A204.1 (cell line): ENCODE data around the gene PRRT4.

Experiments used
- FAIRE-seq: peaks from 2 replicates; lab custom pipeline; 2012; peaks lifted over from hg19 to GRCh38; lab: Jason Lieb, UNC

Gene PRRT4

GRCh38 chr7:128394904-128395496 lies 33.5 kb upstream of the PRRT4 start:
- no peak for FAIRE-seq

DNA sequence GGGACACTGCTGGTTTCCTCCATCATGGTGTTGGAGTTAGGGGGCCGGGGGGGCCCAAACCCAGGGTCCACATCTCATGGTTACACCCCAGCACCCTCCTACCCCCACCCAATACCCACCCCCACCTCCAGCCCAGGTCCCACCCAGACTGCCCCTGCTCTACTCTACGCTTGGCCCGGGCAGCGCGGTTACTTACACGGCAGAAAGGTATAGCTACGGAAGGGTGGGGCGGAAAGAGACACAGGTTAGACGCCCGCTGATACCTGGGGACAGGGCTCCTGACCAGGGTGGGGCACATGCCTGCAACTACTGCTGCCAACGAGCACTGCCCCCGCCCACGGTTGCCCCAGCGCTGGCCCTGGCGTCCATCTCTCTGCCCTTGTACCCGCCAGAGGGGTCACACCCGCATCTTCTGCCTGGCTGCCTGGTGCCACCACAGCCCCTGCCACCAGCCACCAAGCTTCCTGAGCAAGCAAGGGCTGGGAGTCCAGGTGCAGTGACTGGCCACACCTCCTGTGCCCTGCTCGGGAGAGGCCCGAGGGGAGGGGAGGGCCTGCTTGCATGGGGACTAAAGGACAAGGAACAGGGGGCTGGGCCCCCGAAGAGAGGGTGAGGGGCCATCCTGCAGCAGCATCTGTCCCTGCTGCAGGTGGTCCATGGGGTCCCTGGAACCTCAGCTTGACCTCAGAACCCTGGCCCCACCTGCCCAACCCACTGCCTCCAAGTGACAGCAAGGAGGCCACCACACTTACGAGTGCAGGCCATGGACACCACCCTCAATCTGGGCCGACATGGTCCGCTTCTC lies 32.2 kb upstream of the PRRT4 start:
- no peak for FAIRE-seq

GRCh38 chr7:128392446-128393327 lies 31.2 kb upstream of the PRRT4 start:
- no peak for FAIRE-seq

DNA sequence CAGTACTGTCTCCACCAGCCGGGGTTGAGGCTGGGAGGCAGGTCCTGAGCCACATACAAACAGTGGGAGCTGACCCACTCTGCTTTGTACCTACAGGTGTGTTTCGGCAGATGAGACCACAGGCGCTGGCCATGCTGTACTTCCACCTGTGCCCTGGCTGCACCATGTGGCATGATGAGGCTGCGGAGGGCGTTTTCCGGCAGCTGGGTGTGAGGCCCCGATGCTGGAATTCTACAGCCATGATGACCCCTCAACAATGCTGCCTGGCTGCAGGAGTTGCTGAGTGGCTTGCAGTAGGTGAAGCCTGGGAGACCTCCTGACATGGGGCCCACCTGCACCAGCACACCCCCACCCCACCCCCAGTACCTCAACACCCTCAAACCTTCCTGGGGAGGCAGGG lies 30.3 kb upstream of the PRRT4 start:
- no peak for FAIRE-seq

DNA sequence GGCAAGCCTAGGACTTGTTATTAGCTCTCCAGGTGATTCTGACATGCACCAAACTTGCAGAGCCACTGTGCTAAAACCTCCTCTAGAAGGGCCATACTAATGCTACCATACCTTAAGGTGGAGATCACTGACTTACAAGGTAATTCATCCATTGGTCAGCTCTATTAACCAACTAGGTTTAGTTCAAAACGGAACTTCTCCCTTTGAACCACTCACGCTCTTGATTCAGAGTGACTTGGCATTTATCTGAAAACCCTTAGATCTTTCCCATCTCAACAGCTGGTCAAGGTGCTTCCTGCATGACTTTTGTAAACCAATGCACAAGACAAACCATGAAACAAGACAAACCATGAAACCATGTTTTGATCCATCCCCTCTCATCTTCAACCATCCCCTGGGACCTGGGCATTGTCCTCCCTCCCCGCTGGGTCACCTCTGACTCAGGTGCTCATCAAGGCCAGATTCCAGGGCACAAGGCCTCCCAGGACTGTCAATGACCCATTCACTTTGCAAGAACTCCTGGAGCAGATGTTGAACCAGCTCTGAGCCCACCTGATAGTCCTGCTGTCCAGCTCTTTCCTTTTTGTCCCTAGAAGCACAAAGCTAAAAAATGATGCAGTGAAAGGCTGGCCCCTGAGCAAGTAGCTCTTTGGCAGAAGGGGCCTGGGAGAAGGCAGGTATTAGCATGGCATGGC lies 29.5 kb upstream of the PRRT4 start:
- FAIRE-seq, result no peak

DNA sequence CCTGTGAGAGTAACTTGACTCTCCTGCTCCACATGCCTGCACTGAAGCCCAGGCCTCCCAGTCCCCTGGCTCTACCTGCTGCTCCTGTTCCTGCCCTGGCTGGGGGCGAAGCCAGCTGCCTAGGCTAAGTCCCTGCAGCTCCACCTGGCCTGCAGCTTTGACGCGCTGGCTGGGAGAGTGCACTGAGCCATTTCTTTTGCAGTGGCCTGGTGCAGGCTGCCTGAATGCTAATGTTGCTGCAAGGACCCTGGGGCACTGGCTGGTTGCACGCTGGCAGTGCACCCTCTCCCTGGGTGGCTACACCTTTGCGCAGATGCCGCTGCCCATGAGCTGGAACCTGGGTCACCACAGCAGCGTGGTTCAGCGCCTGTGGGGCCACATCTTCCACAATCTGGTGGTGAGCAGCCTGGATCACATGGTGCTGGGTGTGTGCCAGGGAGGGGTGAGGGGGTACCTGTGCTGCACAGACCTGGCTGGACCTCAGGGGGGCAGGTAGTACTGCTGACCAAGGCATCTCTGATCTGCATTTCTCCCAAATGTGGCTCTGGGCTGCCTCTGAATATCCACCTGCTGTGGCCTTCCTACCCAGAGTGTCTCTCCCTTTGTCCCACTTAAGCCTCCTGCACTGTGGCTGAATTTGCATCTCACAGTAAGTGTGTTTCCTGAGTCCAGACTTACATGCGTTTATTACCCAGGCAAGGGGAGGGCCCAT lies 28.3 kb upstream of the PRRT4 start:
- no peak for FAIRE-seq

- FAIRE-seq, result no peak
Observed at GRCh38 chr7:128389085-128389617, 27.7 kb upstream of the PRRT4 start.

DNA sequence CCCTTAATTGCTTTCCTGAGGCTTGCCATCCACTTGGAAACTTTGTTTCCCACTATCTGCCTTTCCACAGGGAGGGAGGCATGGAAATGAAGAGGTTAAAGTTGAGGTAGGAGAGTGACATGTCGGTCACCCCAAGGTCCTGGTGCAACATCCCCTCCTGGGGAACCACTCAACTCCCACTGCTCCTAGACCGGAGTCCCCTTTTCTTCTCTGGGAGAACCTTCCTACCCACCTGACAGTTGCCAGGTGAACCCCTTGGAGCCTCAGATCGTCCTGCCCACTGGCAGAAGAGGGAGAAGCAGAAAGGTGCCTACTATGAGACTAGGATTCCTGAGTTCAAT lies 26.6 kb upstream of the PRRT4 start:
- no peak for FAIRE-seq

DNA sequence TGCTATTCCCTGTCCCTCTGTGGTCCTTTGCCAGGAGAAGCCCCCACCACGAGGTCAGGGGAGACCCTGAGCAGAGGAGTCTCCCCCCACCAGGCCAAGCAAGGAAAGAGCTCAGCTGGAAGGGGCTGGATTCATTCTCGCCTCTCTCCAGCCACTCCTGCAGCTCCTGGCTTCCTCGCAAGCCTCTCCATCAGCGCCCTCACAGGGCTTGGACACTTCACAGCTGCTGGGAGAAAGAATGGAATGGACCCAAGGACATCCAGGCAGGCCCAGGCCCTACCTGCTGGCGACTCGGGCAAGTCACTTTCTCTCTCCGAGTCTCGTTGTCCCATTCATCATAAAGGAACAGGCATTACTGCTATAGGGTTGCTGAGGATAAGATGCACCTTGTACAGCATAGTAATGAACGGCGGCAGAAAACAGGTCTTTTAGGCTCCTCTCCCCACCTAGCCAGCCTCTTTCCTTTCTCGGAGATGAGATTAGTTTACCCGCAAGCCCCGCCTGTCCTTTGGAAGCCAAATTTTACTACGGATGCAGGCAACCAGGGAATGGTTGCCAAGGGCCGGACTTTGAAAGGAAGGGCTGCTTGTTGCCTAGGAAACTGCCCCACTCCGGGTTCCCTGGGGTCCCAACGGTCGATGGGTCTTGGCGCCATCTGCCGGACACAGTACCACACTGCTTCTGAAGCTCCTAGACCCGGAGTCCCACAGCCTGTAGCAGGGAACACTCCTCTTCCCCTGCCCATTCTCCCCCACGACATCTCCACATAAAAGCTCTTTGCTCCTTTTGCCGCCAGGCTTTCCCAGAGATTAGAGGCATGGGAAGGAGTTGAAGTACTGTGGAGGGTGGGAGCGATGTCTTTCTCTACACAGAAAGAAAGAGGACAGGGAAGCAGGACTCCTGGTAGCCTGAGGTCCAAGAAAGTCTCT lies 26.0 kb upstream of the PRRT4 start:
- no peak for FAIRE-seq

DNA sequence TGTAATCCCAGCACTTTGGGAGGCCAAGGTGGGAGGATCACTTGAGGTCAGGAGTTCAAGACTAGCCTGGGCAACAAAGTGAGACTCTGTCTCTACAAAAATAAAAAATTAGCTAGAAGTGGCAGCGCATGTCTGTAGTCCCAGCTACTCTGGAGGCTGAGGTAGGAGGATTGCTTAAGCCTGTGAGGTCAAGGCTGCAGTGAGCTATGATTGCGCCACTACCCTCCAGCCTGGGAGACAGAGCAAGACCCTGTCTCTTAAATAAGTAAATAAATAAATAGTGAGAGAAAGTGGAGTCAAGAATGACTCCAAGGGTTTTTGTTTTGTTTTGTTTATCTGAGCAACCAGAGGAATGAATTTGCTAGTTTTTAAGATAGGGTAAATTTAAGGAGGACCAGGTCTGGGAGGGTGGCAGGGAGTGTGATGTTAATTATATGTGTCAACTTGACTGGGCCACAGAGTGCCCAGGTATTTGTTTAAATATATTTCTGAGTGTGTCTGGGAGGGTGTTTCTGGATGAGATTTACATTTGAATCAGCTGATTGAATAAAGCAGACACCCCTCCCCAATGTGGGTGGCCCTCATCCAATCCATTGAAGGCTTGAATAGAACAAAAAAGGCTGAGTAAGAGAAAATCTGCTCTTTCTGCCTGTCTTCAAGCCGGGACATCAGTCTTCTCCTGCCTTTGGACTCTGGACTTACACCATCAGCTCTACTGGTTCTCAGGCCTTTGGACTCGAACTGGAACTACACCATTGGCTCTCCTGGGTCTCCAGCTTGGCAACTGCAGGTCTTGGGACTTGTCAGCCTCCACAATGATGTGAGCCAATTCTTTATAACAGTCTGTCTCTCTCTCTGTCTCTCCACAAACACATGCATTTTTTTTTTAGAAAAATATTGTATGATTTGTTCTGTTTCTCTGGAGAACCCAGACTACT lies 24.8 kb upstream of the PRRT4 start:
- FAIRE-seq, result no peak

GRCh38 chr7:128384726-128385125 lies 23.2 kb upstream of the PRRT4 start:
- no peak for FAIRE-seq

- FAIRE-seq, result no peak
Observed at GRCh38 chr7:128383776-128384175, 22.3 kb upstream of the PRRT4 start.

DNA sequence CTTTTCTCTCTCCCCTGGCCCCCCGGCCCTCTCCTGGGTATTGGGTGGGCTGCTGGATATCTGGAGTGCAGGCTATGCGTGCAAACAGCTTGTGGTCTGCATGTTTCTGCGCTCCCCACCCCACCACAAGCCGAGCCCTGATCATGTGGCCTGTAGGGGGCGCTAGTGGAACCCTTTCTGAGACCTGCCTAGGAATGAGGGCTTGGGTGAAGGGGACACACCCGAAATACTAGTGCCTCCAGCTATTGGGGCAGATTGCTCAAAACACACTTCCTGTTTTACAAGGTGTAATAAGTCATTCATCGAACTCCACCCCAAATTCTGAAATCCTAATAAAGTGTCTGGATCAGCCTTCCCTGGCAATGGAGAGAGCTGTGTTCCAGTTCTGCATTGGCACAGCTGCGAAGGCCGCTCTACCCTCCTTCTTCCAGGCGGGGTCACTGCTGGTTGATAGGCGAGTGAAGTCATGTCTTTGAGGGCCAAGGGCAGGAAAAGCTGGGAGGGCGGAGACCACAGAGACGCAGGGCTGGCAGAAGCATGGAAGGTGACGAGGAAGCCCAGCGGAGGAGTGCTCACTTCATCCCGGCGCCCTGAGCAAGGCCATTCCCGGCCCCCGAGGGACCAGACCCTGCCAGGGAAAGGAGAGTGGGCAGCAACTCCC lies 19.8 kb upstream of the PRRT4 start:
- no peak for FAIRE-seq

DNA sequence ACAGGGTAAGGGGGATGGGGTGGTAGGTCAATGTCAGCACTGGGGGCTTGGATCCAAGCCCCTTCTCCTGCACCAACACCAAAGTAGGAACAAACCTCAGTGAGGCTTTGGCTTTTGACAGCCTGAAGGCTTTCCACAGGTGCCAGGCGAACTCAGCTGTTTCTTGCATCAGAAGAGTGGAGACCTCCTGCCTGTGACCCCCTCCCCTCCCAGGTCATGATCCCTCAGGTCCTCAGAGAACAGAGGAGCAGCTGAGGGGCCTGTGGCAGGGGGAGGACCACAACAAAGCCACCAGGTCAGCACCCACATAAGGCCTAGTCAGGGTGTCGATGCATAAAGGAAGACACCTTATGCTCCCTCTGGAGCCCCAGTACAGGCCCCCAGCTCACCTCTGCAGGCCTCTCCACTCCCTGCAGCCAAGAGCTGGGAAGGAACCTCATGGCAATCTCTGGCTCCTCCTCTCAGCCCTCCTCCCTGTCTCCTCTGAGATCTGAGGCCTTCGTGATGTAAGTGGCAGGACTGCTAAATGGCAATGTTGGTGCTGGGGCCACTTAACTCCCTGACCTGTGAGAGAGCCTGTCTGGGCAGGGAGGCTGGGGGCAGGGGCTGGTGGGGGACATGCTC lies 19.1 kb upstream of the PRRT4 start:
- FAIRE-seq, result no peak

DNA sequence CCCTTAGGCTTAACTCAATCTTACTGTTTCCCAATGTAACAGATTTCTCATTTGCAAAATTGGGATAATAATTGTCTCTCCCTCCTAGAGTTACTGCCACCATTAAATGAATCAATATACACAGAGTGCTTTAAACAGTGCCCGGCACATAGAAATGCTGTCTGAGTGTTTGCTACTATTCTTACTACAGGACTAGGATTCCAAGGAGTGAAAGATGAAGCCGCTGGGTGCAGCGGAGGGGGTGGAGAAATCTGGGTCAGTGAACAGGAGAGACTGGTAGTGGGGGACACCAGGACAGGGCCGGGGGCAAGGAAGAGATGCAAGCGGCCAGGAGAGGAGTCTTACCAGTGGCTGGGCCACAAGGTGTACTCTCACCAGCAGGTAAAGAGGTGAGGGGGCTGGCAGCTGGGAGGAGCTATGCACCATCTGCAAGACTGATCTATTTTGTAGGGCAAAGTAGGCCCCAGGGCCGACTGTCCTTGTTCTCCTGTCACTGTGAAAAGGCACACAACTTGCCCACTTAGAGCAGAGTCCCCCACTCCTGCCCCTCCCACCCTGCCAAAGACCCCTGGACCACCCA lies 18.5 kb upstream of the PRRT4 start:
- no peak for FAIRE-seq

DNA sequence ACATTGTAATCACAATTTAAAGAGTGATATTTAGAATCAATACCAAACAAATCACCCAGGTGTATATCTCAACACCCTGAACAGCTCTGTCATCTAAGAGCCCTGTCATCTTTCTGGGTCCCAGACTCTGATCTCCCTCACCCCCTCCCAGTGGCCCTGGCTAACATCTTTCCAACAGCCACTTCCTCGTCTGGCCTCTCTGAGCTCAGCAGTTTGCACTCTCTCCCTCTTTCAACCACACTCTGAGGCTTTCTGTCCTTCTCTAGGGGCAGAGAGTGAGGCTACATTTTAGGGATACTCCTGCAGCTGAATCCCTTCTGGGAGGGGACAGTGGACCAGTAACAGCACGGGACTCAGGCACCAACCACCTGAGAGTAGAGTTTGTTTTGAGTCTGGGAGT lies 17.1 kb upstream of the PRRT4 start:
- FAIRE-seq, result no peak

- FAIRE-seq, result no peak
Observed at GRCh38 chr7:128376077-128376476, 14.6 kb upstream of the PRRT4 start.

DNA sequence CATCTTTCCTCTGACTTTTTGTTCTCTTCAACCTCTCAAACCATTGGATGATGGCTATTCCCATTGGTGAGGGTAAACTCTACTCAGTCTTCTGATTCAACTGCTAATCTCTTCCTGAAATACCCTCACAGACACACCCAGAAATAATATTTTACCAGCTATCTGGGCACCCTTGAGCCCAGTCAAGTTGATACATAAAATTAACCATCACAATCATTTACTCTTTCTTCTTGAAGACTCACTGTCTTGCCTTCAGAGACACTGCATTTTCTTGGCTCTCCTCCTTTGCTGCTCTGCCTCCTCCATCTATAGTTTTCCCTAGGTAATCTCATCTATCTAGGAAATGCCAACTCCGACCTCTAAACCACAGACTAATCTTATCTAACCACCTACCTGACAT lies 12.6 kb upstream of the PRRT4 start:
- FAIRE-seq, result no peak
